HepG2 (cell line): ENCODE results near the gene KRTAP1-1. TPM values are rescaled to one million over a fixed set of nuclear protein-coding genes. Genes with fewer than 3 reads are reported as not detected.
A peak's percentile ranks its signal among the peaks of the same experiment; 100 is the strongest.

Source experiments
- ATAC-seq: fragments of 200-7000 bp; cut with Tn5 transposase; 3 replicates; pipeline ENCODE4 v1.9.1; 2020; ENCODE audit warnings: mild to moderate bottlenecking, moderate library complexity
- BruUV-seq: library from RNA; stranded (reverse); fragments of 400-500 nt; replicated peaks from 2 replicates; lab custom pipeline; 2021; lab: Mats Ljungman, UMichigan
- CTCF ChIA-PET: fragments of 300-600 bp; formaldehyde crosslinking; extraction: SDS; loops from one replicate; lab custom pipeline; 2021; ENCODE audit warnings: low total read pairs, inconsistent platforms, low intra/inter-chr PET ratio; lab: Yijun Ruan, JAX
- POLR2A ChIA-PET: fragments of 350-600 bp; sonication (Branson Sonifier 250); formaldehyde crosslinking; loops from one replicate; lab custom pipeline; 2020; ENCODE audit warnings: antibody characterized with exemption, inconsistent platforms; lab: Yijun Ruan, JAX
- DNase-seq: peaks from one replicate; pipeline ENCODE4 v3.0.0-alpha.2; 2015; ENCODE audit warnings: low spot score
- FAIRE-seq: peaks from 3 replicates; lab custom pipeline; 2011; peaks lifted over from hg19 to GRCh38; lab: Jason Lieb, UNC
- H2AFZ ChIP-seq: one replicate; pipeline ENCODE4 v1.6.1; 2011; ENCODE audit warnings: low read length, inconsistent platforms
- H3K27ac ChIP-seq: fragments of 300-600 bp; 3 replicates; pipeline ENCODE4 v1.8.0; 2011; ENCODE audit warnings: mixed run types, mild to moderate bottlenecking, mixed read lengths, low read length, inconsistent platforms; ENCODE audit not compliant: insufficient read depth; ENCODE audit errors: extremely low read length
- H3K27me3 ChIP-seq, 2 experiments: fragments of 200-600 bp in 1 of 2; 2 replicates in 1 of 2; 3 replicates in 1 of 2; pipeline versions ENCODE4 v1.6.0 to v1.8.0; 2011; ENCODE audit warnings: low read length in 2 of 2, mild to moderate bottlenecking in 2 of 2, moderate library complexity in 2 of 2, inconsistent platforms in 1 of 2; ENCODE audit not compliant: insufficient read depth in 2 of 2, control insufficient read depth in 1 of 2
- H3K36me3 ChIP-seq, 2 experiments: fragments of 200-600 bp in 1 of 2; replicated peaks in 1 of 2; 2 replicates in 1 of 2; 3 replicates in 1 of 2; pipeline versions ENCODE4 v1.5.1 to v1.8.0; 2011; ENCODE audit warnings: low read length in 2 of 2, inconsistent platforms in 1 of 2; ENCODE audit not compliant: insufficient read depth in 2 of 2, control insufficient read depth in 1 of 2
- H3K4me1 ChIP-seq: 2 replicates; pipeline ENCODE4 v1.5.1; 2012; ENCODE audit warnings: low read length, inconsistent platforms; ENCODE audit not compliant: insufficient read depth
- H3K4me2 ChIP-seq: 2 replicates; pipeline ENCODE4 v1.6.0; 2011; ENCODE audit warnings: low read depth, low read length, inconsistent platforms
- H3K4me3 ChIP-seq, 3 experiments: fragments of 200-600 bp in 1 of 3; sonication (generic), shearing (Covaris generic) in 1 of 3; replicated peaks in 1 of 3; 2 replicates each; pipeline ENCODE4 v1.5.1; 2011 to 2016; ENCODE audit warnings: low read length in 3 of 3, inconsistent platforms in 2 of 3, low read depth in 2 of 3, mild to moderate bottlenecking in 2 of 3, control low read depth in 1 of 3, mixed read lengths in 1 of 3; ENCODE audit not compliant: insufficient read depth in 1 of 3
- H3K79me2 ChIP-seq: one replicate; pipeline ENCODE4 v1.6.1; 2011; ENCODE audit warnings: low read length, inconsistent platforms; ENCODE audit not compliant: insufficient read depth
- H3K9ac ChIP-seq: 2 replicates; pipeline ENCODE4 v1.6.0; 2011; ENCODE audit warnings: mild to moderate bottlenecking, low read depth, low read length, inconsistent platforms; ENCODE audit not compliant: insufficient read depth
- H3K9me3 ChIP-seq: 2 replicates; pipeline ENCODE4 v1.5.1; 2012; ENCODE audit warnings: mild to moderate bottlenecking, low read length
- H4K20me1 ChIP-seq: 2 replicates; pipeline ENCODE4 v1.6.0; 2011; ENCODE audit warnings: inconsistent platforms, mild to moderate bottlenecking, low read length, moderate library complexity; ENCODE audit not compliant: insufficient read depth
- FOXP1 ChIP-seq, 2 experiments: fragments of 450-650 bp in 1 of 2; IDR thresholded peaks; 2 replicates each; pipeline ENCODE4 v1.6.1; 2017 to 2018; ENCODE audit warnings: antibody characterized with exemption in 1 of 2
- MAFF ChIP-seq: IDR thresholded peaks from 2 replicates; pipeline ENCODE4 v1.6.1; 2011; ENCODE audit warnings: low read depth, low read length, improper control_type of control experiment
- MAFK ChIP-seq, 2 experiments: IDR thresholded peaks in 1 of 2; conservative IDR thresholded peaks in 1 of 2; 2 replicates each; pipeline ENCODE4 v1.6.1; 2011; ENCODE audit warnings: improper control_type of control experiment in 2 of 2, low read length in 2 of 2
- NFKBIZ ChIP-seq: IDR thresholded peaks from 2 replicates; pipeline ENCODE4 v1.6.1; 2018; ENCODE audit warnings: missing genetic modification reagents, missing compliant biosample characterization
- NONO ChIP-seq, 2 experiments: fragments of 450-650 bp in 1 of 2; sonication (generic) in 1 of 2; formaldehyde crosslinking in 1 of 2; IDR thresholded peaks in 1 of 2; conservative IDR thresholded peaks in 1 of 2; 2 replicates each; pipeline versions ENCODE4 v1.6.1 to v1.8.0; 2017 to 2022; ENCODE audit warnings: mild to moderate bottlenecking in 1 of 2, missing genetic modification reagents in 1 of 2, moderate library complexity in 1 of 2
- NR2F6 ChIP-seq, 2 experiments: IDR thresholded peaks; 2 replicates each; pipeline ENCODE4 v1.6.1; 2016; ENCODE audit warnings: antibody characterized with exemption in 1 of 2, mild to moderate bottlenecking in 1 of 2
- RARA ChIP-seq: IDR thresholded peaks from 2 replicates; pipeline ENCODE4 v1.6.1; 2016; ENCODE audit warnings: missing genetic modification reagents, missing compliant biosample characterization
- RFX3 ChIP-seq: IDR thresholded peaks from 2 replicates; pipeline ENCODE4 v1.6.1; 2016; ENCODE audit warnings: missing biosample characterization, missing genetic modification reagents
- ZNF644 ChIP-seq: IDR thresholded peaks from 2 replicates; pipeline ENCODE4 v1.6.1; 2016; ENCODE audit warnings: low read depth
- WGBS: methylation state at CpG from one replicate; pipeline ENCODE4 v1.1.6; 2017; ENCODE audit warnings: low lambda C conversion rate; 5-methylcytosine and 5-hydroxymethylcytosine counted together
- in situ Hi-C: cut with HindIII; loops from 2 replicates; pipeline ENCODE4 v1.10.0; 2017; ENCODE audit warnings: low pct_unique_long_range_greater_than_20kb; ENCODE audit not compliant: extremely low pct_ligation_motif_present
- intact Hi-C: fragments of 100-400 bp; cut with micrococcal nuclease; formaldehyde crosslinking; loops from one replicate; pipeline ENCODE4 v1.10.0; 2022; ENCODE audit not compliant: unreplicated experiment
- polyA plus RNA-seq, 8 experiments: library from polyadenylated mRNA; depleted of rRNA in 3 of 8; stranded (reverse) in 7 of 8; unstranded in 1 of 8; fragments of >200 nt; fragmentation: Illumina TruSeq in 4 of 8; extraction: Trizol in 4 of 8; gene quantifications; 2 replicates each; pipeline versions ENCODE4 v1.2.1 to v1.2.3, GENCODE V29; 2011 to 2016; ENCODE audit warnings: low read depth in 4 of 8, missing spikeins in 1 of 8, mixed read lengths in 1 of 8; ENCODE audit not compliant: insufficient read depth in 1 of 8
- total RNA-seq, 5 experiments: library from RNA; depleted of rRNA; stranded (reverse); fragments of >200 nt; fragmentation: Illumina TruSeq; extraction: Trizol; gene quantifications; 2 replicates each; pipeline ENCODE4 v1.2.3, GENCODE V29; 2016; ENCODE audit warnings: low read depth in 1 of 5
- TF ChIP-seq, protein P1 (sequence below), 2 experiments: sonication (generic) in 1 of 2; formaldehyde crosslinking in 1 of 2; IDR thresholded peaks; 2 replicates each; pipeline versions ENCODE4 v1.4.0 to v1.6.1; 2016 to 2020; ENCODE audit warnings: borderline replicate concordance in 1 of 2, low read depth in 1 of 2, mild to moderate bottlenecking in 1 of 2, missing genetic modification reagents in 1 of 2
- TF ChIP-seq, protein P2 (sequence below): IDR thresholded peaks from 2 replicates; pipeline ENCODE4 v1.6.1; 2016

The KRTAP1-1 gene
- total and polyA plus RNA-seq, 2 of the 13 experiments (the other 11 are each of a cell fraction or from before 2014, with no cell fraction given): not detected

DNA sequence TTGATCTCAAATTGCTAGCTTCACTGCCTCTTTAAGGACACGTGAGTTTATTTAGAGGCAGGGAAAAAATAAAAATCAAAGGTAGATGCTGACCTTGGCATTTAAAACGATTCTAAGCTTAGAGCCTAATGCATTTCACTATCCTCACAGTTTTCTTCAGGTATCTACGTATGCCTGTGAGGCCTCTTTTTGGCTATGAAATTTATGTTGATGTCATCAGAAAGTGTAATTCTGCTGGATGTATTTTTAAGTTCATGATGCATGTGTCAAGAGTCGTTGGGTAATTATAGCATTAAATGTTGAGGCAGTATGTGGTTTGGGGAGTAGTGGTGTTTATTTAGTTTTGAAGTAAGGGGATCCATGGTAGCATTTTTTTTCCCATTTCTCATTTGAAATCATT lies 37.3 kb downstream of the KRTAP1-1 start:
- no peaks in the 10 kb centered on the region for H3K36me3 ChIP-seq
- H3K4me2 ChIP-seq: no peak overlapping the region
- no peaks in the 10 kb centered on the region for H3K9me3 ChIP-seq
- H4K20me1 ChIP-seq: no peaks in the 10 kb centered on the region
- H3K27me3 ChIP-seq: no peaks in the 10 kb centered on the region
- peaks cover 63% of the 10 kb centered on the region for H3K4me1 ChIP-seq
- no TSS peak for BruUV-seq
- in situ Hi-C loops: loop anchor here (5.0 kb wide), 2 partner anchors 42 to 92 kb away; no protein-coding TSS in a partner anchor
- no peak for FAIRE-seq
- DNase-seq: no peak
- H3K4me3 ChIP-seq: no peak overlapping the region
- ATAC-seq: no peak
- H2AFZ ChIP-seq: no peak overlapping the region
- ChIA-PET CTCF (no interaction called here), POLR2A (no interaction called here)
- intact Hi-C loops: no loop called here
- TF ChIP-seq ZNF644 (CRISPR knock-in tag): no peak
- TF ChIP-seq MAFK (conservative IDR thresholded peaks at IDR 0.05 in 1 of 2, IDR thresholded peaks at IDR 0.05 in 1 of 2; ENCODE audit: low read length in 2 of 2): peak; percentile 89 to 94
- peak; percentile 87 for TF ChIP-seq MAFF
- H3K27ac ChIP-seq: no peak overlapping the region
- no peak overlapping the region for H3K9ac ChIP-seq
- H3K79me2 ChIP-seq: no peaks in the 10 kb centered on the region
- WGBS: 61% methylated on average over 4 of the region's 4 CpGs

DNA sequence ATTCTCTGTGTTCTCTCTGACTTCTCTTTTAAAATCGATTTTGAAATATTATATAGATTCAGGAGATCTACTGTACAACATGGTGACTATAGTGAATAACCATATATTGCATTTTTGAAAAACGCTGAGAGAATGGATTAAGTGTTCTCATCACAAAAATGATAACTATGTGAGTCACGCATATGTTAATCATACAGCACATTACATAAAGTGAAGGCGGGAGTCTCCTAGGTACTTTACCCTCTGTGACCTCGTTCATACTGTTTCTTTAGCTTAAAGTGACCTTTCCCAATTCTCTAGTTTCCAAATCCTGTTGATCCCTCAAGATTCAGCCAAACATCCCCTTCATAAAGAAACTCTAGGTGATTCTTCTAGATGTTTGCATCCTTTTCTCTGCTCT lies 38.4 kb downstream of the KRTAP1-1 start:
- Histone ChIP-seq H3K27ac (peak overlapping the region; percentile 52), H3K4me1 (peaks cover 52% of the 10 kb centered on the region), H4K20me1 (no peaks in the 10 kb centered on the region), H3K4me3 (no peak overlapping the region), H3K27me3 (no peaks in the 10 kb centered on the region), H3K36me3 (no peaks in the 10 kb centered on the region), H3K9me3 (no peaks in the 10 kb centered on the region), H3K79me2 (no peaks in the 10 kb centered on the region), H3K9ac (no peak overlapping the region), H3K4me2 (peak overlapping the region; percentile 25), H2AFZ (no peak overlapping the region)
- DNase-seq (peak; percentile 79), FAIRE-seq (no peak), ATAC-seq (peak; percentile 64)
- in situ Hi-C loops: loop anchor here (5.0 kb wide), 2 partner anchors 41 to 91 kb away; no protein-coding TSS in a partner anchor
- intact Hi-C loops: no loop called here
- no TSS peak for BruUV-seq
- 3% methylated on average over 5 of the region's 5 CpGs for WGBS
- CTCF ChIA-PET: no interaction called here
- POLR2A ChIA-PET: no interaction called here
- TF ChIP-seq NFKBIZ (CRISPR knock-in tag): no peak
- TF ChIP-seq FOXP1 (IDR thresholded peaks at IDR 0.05): no peak
- TF ChIP-seq FOXP1 (CRISPR knock-in tag; IDR thresholded peaks at IDR 0.05): 0 out of 2 replicates have a peak, but pooled peaks have one; percentile 29
- peak in 1 of 2 experiments; percentile 17; a peak in 1 of 4 replicates for TF ChIP-seq MAFK (conservative IDR thresholded peaks at IDR 0.05 in 1 of 2, IDR thresholded peaks at IDR 0.05 in 1 of 2; ENCODE audit: low read length in 2 of 2)
- TF ChIP-seq NONO (IDR thresholded peaks at IDR 0.05): no peak
- TF ChIP-seq NONO (CRISPR knock-in tag; conservative IDR thresholded peaks at IDR 0.05): no peak
- TF ChIP-seq, protein P1, sequence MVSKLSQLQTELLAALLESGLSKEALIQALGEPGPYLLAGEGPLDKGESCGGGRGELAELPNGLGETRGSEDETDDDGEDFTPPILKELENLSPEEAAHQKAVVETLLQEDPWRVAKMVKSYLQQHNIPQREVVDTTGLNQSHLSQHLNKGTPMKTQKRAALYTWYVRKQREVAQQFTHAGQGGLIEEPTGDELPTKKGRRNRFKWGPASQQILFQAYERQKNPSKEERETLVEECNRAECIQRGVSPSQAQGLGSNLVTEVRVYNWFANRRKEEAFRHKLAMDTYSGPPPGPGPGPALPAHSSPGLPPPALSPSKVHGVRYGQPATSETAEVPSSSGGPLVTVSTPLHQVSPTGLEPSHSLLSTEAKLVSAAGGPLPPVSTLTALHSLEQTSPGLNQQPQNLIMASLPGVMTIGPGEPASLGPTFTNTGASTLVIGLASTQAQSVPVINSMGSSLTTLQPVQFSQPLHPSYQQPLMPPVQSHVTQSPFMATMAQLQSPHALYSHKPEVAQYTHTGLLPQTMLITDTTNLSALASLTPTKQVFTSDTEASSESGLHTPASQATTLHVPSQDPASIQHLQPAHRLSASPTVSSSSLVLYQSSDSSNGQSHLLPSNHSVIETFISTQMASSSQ (IDR thresholded peaks at IDR 0.05; ENCODE audit: low read depth): no peak
- TF ChIP-seq, protein P1 (CRISPR knock-in tag; IDR thresholded peaks at IDR 0.05; ENCODE audit: borderline replicate concordance): peak; percentile 42; the same call in 1 of the 2 replicates
- TF ChIP-seq, protein P2, sequence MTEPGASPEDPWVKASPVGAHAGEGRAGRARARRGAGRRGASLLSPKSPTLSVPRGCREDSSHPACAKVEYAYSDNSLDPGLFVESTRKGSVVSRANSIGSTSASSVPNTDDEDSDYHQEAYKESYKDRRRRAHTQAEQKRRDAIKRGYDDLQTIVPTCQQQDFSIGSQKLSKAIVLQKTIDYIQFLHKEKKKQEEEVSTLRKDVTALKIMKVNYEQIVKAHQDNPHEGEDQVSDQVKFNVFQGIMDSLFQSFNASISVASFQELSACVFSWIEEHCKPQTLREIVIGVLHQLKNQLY (CRISPR knock-in tag): no peak
- no peak for TF ChIP-seq RFX3 (CRISPR knock-in tag)
- peak; percentile 78 for TF ChIP-seq RARA (CRISPR knock-in tag)
- TF ChIP-seq NR2F6 (IDR thresholded peaks at IDR 0.05): peak; percentile 72
- peak; percentile 71 for TF ChIP-seq NR2F6 (CRISPR knock-in tag; IDR thresholded peaks at IDR 0.05)
